Measurements from ENCODE around the gene MPP4. TPM values are rescaled to one million over a fixed set of nuclear protein-coding genes. Genes with fewer than 3 reads are reported as not detected.

MPP4 gene
- total and polyA plus RNA-seq, 2 of the 13 experiments (the other 11 are each of a cell fraction or from before 2014, with no cell fraction given) = not detected

- no peak for TF ChIP-seq NONO (IDR thresholded peaks at IDR 0.05)
- 0 out of 2 replicates have a peak, but pooled peaks have one; percentile 18 for TF ChIP-seq NONO (CRISPR knock-in tag; conservative IDR thresholded peaks at IDR 0.05)
- TF ChIP-seq SOX5 (CRISPR knock-in tag; IDR thresholded peaks at IDR 0.05; ENCODE audit: borderline replicate concordance) = no peak
- no peak for TF ChIP-seq ERF (CRISPR knock-in tag; IDR thresholded peaks at IDR 0.05)
- TF ChIP-seq ZBTB37 (CRISPR knock-in tag; IDR thresholded peaks at IDR 0.05) = no peak
- TF ChIP-seq ZFP41 (CRISPR knock-in tag; IDR thresholded peaks at IDR 0.05; ENCODE audit: borderline replicate concordance) = no peak
- no peak for TF ChIP-seq NFATC3 (CRISPR knock-in tag; IDR thresholded peaks at IDR 0.05)
- TF ChIP-seq ZNF30 (CRISPR knock-in tag; IDR thresholded peaks at IDR 0.05) = no peak
- no peak for TF ChIP-seq SCMH1 (CRISPR knock-in tag; IDR thresholded peaks at IDR 0.05; ENCODE audit: borderline replicate concordance)
- no peak for TF ChIP-seq JUND (CRISPR knock-in tag; IDR thresholded peaks at IDR 0.05)
- peak; percentile 21 for TF ChIP-seq TGIF2 (CRISPR knock-in tag; IDR thresholded peaks at IDR 0.05)
- TF ChIP-seq CHD2 (IDR thresholded peaks at IDR 0.05; ENCODE audit: low read depth, low read length) = no peak
- no peak for TF ChIP-seq CENPX (CRISPR knock-in tag; IDR thresholded peaks at IDR 0.05)
- TF ChIP-seq FOXP4 (CRISPR knock-in tag; IDR thresholded peaks at IDR 0.05) = peak; percentile 19; the same call in 1 of the 2 replicates
- TF ChIP-seq HOXD1 (CRISPR knock-in tag; IDR thresholded peaks at IDR 0.05) = no peak
- no peak for TF ChIP-seq ZFP82 (CRISPR knock-in tag; IDR thresholded peaks at IDR 0.05; ENCODE audit: borderline replicate concordance)
- TF ChIP-seq ZNF446 (CRISPR knock-in tag; IDR thresholded peaks at IDR 0.05) = no peak
- 0 out of 2 replicates have a peak, but pooled peaks have one; percentile 14 for TF ChIP-seq ZNF331 (CRISPR knock-in tag; IDR thresholded peaks at IDR 0.05)
- TF ChIP-seq ZNF17 (CRISPR knock-in tag; IDR thresholded peaks at IDR 0.05) = no peak
- no peak for TF ChIP-seq SMARCE1 (IDR thresholded peaks at IDR 0.05; ENCODE audit: borderline replicate concordance)
- TF ChIP-seq AKNA (CRISPR knock-in tag; IDR thresholded peaks at IDR 0.05; ENCODE audit: borderline replicate concordance) = no peak
- no peak for TF ChIP-seq HNF4A (CRISPR knock-in tag; IDR thresholded peaks at IDR 0.05)
- TF ChIP-seq CAMTA2 (CRISPR knock-in tag; IDR thresholded peaks at IDR 0.05; ENCODE audit: borderline replicate concordance) = no peak
- no peak; a peak in 1 of 4 replicates for TF ChIP-seq POLR2A (IDR thresholded peaks at IDR 0.05; ENCODE audit: insufficient read depth in 1 of 2, low read depth in 2 of 2, low read length in 2 of 2)
- TF ChIP-seq XBP1 (CRISPR knock-in tag; IDR thresholded peaks at IDR 0.05) = no peak
Observed at GRCh38 chr2:201643216-201643890, 55.1 kb downstream of the MPP4 start, which contains the start of gene TMEM237 (continued).
